SK-N-SH treated with all-trans-retinoic acid at 6 μM for 48 hours (cell line): ENCODE results near the gene TTLL1.
A peak's percentile ranks its signal among the peaks of the same experiment; 100 is the strongest.
"Not testable (repeated sequence)": the region's sequence is repeated elsewhere in the genome, so short reads cannot be mapped to it uniquely, and the experiment has no call there.

Experiments used
- ATAC-seq: fragments of 200-7000 bp; cut with Tn5 transposase; 3 replicates; pipeline ENCODE4 v1.9.1; 2020; ENCODE audit warnings: mild to moderate bottlenecking, moderate library complexity
- ARNTL ChIP-seq: fragments of 450-650 bp; formaldehyde crosslinking; IDR thresholded peaks from 2 replicates; pipeline ENCODE4 v1.5.0; 2020; ENCODE audit warnings: low read depth, mild to moderate bottlenecking, moderate library complexity, borderline replicate concordance
- CREB5 ChIP-seq: fragments of 250-450 bp; sonication (Bioruptor Pico); IDR thresholded peaks from 2 replicates; pipeline ENCODE4 v1.5.1; 2020; ENCODE audit warnings: low read depth, mild to moderate bottlenecking, moderate library complexity
- CSDC2 ChIP-seq: fragments of 250-450 bp; sonication (Bioruptor Pico); IDR thresholded peaks from 2 replicates; pipeline ENCODE4 v1.5.0; 2020; ENCODE audit warnings: mild to moderate bottlenecking, moderate library complexity
- CSRNP3 ChIP-seq: fragments of 250-450 bp; sonication (Bioruptor Pico); IDR thresholded peaks from 2 replicates; pipeline ENCODE4 v1.5.1; 2021; ENCODE audit warnings: mild to moderate bottlenecking, moderate library complexity
- ISL1 ChIP-seq: fragments of 250-450 bp; sonication (Bioruptor Pico); IDR thresholded peaks from 2 replicates; pipeline ENCODE4 v2.1.2; 2022; ENCODE audit warnings: mild to moderate bottlenecking, moderate library complexity
- OSR1 ChIP-seq: fragments of 250-450 bp; sonication (Bioruptor Pico); IDR thresholded peaks from 2 replicates; pipeline ENCODE4 v1.8.0; 2022; ENCODE audit warnings: moderate library complexity, mild to moderate bottlenecking, inconsistent platforms
- PATZ1 ChIP-seq: fragments of 250-450 bp; sonication (Bioruptor Pico); IDR thresholded peaks from 2 replicates; pipeline ENCODE4 v1.8.0; 2020; ENCODE audit warnings: mild to moderate bottlenecking, moderate library complexity, borderline replicate concordance
- POU6F1 ChIP-seq: fragments of 250-450 bp; sonication (Bioruptor Pico); IDR thresholded peaks from 2 replicates; pipeline ENCODE4 v1.8.0; 2021; ENCODE audit warnings: low read depth, mild to moderate bottlenecking, moderate library complexity, borderline replicate concordance
- PPARA ChIP-seq: fragments of 250-450 bp; sonication (Bioruptor Pico); IDR thresholded peaks from 2 replicates; pipeline ENCODE4 v1.5.0; 2020; ENCODE audit warnings: mild to moderate bottlenecking, borderline replicate concordance
- SNAI2 ChIP-seq: fragments of 250-450 bp; sonication (Bioruptor Pico); IDR thresholded peaks from 2 replicates; pipeline ENCODE4 v1.5.0; 2020; ENCODE audit warnings: mild to moderate bottlenecking, moderate library complexity
- TCF4 ChIP-seq: fragments of 250-450 bp; sonication (Bioruptor Pico); IDR thresholded peaks from 2 replicates; pipeline ENCODE4 v1.8.0; 2021; ENCODE audit warnings: mild to moderate bottlenecking, moderate library complexity, borderline replicate concordance
- TOX ChIP-seq: fragments of 250-450 bp; sonication (Bioruptor Pico); IDR thresholded peaks from 2 replicates; pipeline ENCODE4 v1.8.0; 2021; ENCODE audit warnings: mild to moderate bottlenecking, moderate library complexity, borderline replicate concordance
- TSHZ2 ChIP-seq: fragments of 250-450 bp; sonication (Bioruptor Pico); IDR thresholded peaks from 2 replicates; pipeline ENCODE4 v1.5.0; 2020; ENCODE audit warnings: mild to moderate bottlenecking, moderate library complexity
- ZC3H10 ChIP-seq: fragments of 250-450 bp; sonication (Bioruptor Pico); IDR thresholded peaks from 2 replicates; pipeline ENCODE4 v1.5.1; 2021; ENCODE audit warnings: mild to moderate bottlenecking, moderate library complexity
- ZFP30 ChIP-seq: fragments of 450-650 bp; formaldehyde crosslinking; IDR thresholded peaks from 2 replicates; pipeline ENCODE4 v1.5.0; 2022; ENCODE audit warnings: mild to moderate bottlenecking, moderate library complexity
- ZNF565 ChIP-seq: fragments of 450-650 bp; formaldehyde crosslinking; conservative IDR thresholded peaks from 2 replicates; pipeline ENCODE4 v1.5.0; 2020; ENCODE audit warnings: low read depth, mild to moderate bottlenecking, moderate library complexity
- ZNF70 ChIP-seq: fragments of 450-650 bp; formaldehyde crosslinking; IDR thresholded peaks from 2 replicates; pipeline ENCODE4 v1.5.0; 2020; ENCODE audit warnings: mild to moderate bottlenecking, moderate library complexity
- ZNF8 ChIP-seq: fragments of 450-650 bp; formaldehyde crosslinking; IDR thresholded peaks from 2 replicates; pipeline ENCODE4 v1.5.0; 2020; ENCODE audit warnings: mild to moderate bottlenecking, moderate library complexity

Gene TTLL1

GRCh38 chr22:43017525-43018460 lies 71.4 kb downstream of the TTLL1 start (continued):
- TF ChIP-seq PATZ1 (CRISPR knock-in tag): no peak

- not testable (repeated sequence) for ATAC-seq
Observed at GRCh38 chr22:43016150-43016549, 73.0 kb downstream of the TTLL1 start.

- TF ChIP-seq ZNF70 (CRISPR knock-in tag) (no peak), CSRNP3 (CRISPR knock-in tag) (no peak), OSR1 (CRISPR knock-in tag) (no peak), CSDC2 (CRISPR knock-in tag) (no peak), TCF4 (no peak), ISL1 (CRISPR knock-in tag) (no peak), TOX (CRISPR knock-in tag) (no peak), PPARA (CRISPR knock-in tag) (no peak)
- no peak for ATAC-seq
Observed at GRCh38 chr22:43015677-43016042, 73.5 kb downstream of the TTLL1 start.

GRCh38 chr22:43014869-43015676 lies 74.1 kb downstream of the TTLL1 start, which contains the start of gene PACSIN2:
Gene PACSIN2, minus strand, starts transcription at chr22:43015149. Its CDS starts 103,069 bp downstream, at chr22:42912080.
- ATAC-seq: peak; percentile 98

More at GRCh38 chr22:43014869-43015676, 74.1 kb downstream of the TTLL1 start, which contains the start of gene PACSIN2:
- TF ChIP-seq SNAI2 (CRISPR knock-in tag) (no peak), TOX (CRISPR knock-in tag) (no peak), ZC3H10 (CRISPR knock-in tag) (no peak), TSHZ2 (CRISPR knock-in tag) (no peak), POU6F1 (CRISPR knock-in tag) (no peak), TCF4 (no peak), ZNF565 (CRISPR knock-in tag) (no peak), ZNF8 (CRISPR knock-in tag) (no peak), ARNTL (no peak), CREB5 (CRISPR knock-in tag) (no peak), ISL1 (CRISPR knock-in tag) (no peak), ZFP30 (CRISPR knock-in tag) (no peak), PPARA (CRISPR knock-in tag) (no peak), ZNF70 (CRISPR knock-in tag) (no peak), CSRNP3 (CRISPR knock-in tag) (no peak)
